Skin of body (tissue), 2 donors: Measurements from ENCODE around the gene JAG2. TPM values are rescaled to one million over a fixed set of nuclear protein-coding genes. Genes with fewer than 3 reads are reported as not detected.
"Not testable (repeated sequence)": the region's sequence is repeated elsewhere in the genome, so short reads cannot be mapped to it uniquely, and the experiment has no call there.

Experiments
- DNase-seq: peaks from one replicate; lab custom pipeline; 2025; lab: John Stamatoyannopoulos, UW
- total RNA-seq: library from RNA; depleted of rRNA; stranded (reverse); fragments of >200 nt; gene quantifications from one replicate; pipeline ENCODE4 v1.2.3, GENCODE V29; 2014

JAG2 gene
- total RNA-seq, 1 donor from 2014 or later = 27.0 TPM

DNA sequence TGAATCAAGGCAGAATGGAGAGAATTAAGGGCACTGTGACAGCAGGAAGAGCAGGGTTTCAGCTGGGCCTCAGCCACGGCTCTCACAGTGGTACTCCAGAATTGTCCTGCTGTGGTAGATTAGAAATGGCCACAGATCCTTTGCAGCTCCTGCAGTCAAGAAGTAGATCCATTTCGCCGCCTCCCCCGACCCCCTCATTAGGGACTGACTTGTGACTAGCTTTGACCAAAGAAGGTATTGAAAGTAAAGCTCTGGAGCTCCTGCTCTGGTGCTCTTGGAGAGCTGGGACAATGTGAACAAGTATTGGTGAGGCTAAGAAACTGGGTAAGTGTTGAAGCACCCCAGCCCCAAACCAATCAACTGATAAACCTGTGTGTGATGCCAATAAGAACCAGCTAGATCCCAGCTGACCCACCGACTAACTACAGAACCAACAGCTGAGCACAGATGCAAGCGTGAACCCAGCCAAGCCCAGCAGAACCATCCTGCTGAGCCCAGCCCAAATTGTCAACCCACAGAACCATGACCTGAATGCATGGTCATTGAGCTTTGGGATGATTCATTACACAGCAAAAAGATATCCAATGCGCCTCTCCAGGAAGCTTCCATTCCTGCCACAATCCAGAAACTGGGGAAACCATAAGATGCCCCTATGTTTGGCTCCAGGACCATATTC lies 50.7 kb downstream of the JAG2 start:
- DNase-seq = no peak

DNA sequence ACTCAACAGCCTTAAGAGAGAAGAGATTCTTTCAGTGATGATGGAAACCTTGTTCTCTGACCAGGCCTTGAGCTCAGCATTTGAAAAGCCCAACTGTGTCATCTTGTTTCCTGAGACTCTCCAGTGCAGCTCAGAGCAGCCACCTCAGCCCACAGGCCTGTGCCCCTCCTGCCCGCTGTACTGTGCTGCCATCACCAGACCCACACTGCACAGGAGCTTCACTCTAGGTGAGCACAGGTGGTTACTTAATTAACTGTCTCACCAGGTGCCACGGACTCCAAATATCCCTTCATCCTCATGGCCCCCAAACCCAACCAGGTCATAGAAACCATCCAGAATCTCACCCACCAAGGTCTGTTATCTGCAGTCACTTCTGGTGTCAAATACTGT lies 51.3 kb downstream of the JAG2 start:
- no peak for DNase-seq

DNA sequence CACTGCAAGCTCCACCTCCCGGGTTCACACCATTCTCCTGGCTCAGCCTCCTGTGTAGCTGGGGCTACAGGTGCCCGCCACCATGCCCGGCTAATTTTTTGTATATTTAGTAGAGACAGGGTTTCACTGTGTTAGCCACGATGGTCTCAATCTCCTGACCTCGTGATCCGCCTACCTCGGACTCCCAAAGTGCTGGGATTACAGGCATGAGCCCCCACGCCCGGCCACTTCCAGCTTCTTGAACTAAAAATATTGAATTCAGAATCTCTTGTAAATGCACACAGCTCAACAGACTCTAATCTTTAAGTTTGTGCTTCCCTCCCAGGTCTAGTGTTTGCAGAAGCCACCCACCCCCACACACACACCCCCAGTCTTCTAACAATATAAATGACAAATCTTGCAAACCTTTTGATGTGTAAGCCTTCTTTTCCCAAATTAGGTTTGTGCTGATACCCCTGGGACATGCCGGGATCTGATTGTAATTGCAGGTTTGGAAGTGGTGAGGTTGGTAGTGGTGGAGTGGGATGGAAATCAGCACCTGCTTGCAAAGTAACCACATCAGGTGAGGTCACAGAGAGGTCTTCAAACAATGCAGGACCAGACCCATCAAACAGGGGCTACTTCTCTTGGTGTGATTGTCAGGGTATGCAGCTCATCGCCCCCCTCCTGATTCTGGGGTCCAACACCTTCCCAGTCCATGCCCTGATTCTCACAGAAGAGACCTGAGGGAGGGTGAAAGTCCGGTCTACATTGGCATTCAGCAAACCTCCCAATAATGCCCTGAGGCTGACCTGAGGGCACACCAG lies 51.9 kb downstream of the JAG2 start:
- no peak for DNase-seq

DNA sequence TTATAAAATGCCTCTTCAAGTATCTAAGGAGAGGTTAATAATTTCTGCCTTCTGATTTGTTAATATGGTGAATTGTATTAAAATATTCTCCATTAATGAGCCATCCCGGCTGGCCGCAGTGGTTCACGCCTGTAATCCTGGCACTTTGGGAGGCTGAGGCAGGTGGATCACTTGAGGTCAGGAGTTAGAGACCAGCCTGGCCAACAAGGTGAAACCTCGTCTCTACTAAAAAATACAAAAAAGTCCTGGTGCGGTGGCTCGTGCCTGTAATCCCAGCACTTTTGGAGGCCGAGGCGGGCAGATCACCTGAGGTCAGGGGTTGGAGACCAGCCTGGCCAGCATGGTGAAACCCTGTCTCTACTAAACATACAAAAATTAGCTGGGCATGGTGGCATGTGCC lies 59.3 kb downstream of the JAG2 start:
- DNase-seq = not testable (repeated sequence)

DNA sequence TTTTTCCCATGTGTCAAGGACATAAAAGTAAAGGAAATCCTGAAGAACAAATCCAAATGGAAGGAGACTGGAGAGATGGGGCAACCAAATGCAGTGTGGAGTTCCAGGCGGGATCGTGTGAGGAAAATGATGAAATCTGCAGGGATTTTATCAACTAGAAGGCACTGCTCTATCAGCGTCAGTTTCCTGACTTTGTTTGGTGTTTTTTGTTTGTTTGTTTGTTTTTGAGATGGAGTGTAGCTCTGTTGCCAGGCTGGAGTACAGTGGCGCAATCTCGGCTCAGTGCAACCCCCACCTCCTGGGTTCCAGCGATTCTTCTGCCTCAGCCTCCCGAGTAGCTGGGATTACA lies 60.1 kb downstream of the JAG2 start:
- DNase-seq = no peak

DNA sequence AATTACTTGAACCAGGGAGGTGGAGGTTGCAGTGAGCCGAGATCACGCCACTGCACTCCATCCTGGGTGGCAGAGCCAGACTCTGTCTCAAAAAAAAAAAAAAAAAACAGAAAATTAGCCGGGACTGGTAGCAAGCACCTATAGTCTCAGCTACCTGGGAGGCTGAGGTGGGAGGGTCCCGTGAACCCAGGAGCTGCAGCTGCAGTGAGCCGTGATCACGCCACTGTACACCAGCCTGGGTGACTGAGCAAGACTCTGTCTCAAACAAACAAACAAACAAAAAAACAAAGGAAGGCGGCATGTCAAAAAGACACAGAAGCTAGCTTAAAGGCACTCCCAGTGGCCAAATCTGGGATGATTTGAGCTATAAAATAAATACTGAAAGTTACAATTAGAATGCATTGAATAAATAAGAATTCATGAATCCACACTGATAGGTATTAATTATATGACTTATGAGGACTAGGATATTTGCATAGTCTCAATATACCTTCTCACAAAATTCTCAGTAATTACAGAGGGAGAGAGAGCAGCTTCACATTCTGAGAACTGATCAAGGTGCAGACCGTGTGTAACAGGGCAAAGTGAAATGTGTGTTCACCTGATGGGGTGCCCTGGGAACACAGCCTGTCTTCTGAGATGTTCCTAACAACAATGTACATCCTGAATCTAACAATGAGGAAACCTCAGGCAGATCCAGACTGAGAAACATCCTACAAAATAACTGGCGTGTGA lies 60.6 kb downstream of the JAG2 start:
- DNase-seq = no peak

DNA sequence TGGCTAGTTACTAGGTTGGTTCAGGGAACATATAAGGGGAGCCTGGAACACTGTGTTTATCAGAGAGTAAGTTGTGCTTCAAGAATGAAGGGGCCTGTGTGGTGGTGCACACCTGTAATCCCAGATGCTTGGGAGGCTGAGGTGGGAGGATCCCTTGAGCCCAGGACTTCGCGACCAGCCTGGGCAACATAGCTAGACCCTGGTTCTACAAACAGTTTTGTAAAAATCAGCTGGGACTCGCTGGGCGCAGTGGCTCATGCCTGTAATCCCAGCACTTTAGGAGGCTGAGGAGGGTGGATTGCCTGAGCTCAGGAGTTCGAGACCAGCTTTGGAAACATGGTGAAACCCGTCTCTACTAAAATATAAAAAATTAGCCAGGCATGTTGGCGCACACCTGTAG lies 61.2 kb downstream of the JAG2 start:
- DNase-seq = no peak

DNA sequence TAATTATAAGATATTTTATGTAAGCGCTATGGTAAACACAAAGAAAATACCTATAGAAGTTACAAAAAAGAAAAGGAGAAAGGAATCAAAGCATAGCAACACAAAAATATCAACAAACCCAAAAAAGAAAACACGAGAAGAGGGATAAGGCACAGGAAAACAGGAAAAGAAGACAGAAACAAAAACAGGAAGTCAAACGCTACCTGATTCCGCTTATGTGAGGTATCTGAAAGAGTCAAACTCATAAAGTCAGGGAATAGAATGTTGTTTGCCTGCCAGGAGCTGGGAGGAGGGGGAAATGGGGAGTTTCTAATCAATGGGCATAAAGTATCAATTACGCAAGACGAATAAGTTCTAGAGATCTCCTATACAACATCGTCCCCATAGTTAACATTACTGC lies 63.4 kb downstream of the JAG2 start:
- no peak for DNase-seq

DNA sequence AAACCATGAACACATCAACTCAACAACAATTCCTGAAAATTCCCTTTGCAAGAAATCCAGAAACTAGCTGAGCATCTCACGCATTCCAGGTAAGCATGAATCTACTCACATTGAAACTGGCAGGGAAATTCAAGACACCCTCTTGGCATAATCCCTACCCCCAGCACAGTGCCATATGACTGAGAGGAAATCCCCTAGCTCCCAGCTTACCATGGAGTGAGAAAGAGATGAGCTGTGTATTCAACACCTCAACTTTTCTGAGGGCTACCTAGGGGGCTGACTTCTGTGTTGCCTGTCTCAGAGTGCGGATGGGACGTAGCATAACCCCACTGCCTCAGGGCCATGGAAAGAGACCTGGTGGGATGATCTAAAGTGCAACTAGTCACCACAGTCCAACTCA lies 65.7 kb downstream of the JAG2 start:
- no peak for DNase-seq

DNA sequence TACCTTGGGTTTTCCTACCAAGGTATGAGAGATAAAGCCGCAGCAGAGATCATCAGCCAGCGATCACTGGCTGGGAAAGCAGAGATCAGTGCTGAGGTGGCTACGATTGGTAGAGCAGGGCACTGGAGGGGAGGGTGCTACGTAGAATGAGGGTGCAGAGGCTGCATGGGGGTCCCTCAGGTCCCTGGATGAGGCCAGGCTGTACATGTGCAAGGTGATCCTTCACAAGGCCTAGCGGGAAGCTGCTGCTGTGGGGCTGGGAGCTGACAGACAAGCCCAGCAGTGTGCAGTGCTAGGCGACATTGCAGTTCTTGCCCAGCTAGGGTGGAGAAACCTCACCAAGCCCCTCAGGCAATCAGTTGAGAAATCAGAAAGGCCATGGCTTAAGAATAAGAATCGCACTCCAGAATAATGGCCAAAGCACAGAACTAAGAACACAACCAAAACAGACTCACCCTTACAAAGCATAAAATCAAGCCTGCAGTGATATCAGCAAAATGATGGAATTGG lies 66.2 kb downstream of the JAG2 start:
- DNase-seq = no peak

DNA sequence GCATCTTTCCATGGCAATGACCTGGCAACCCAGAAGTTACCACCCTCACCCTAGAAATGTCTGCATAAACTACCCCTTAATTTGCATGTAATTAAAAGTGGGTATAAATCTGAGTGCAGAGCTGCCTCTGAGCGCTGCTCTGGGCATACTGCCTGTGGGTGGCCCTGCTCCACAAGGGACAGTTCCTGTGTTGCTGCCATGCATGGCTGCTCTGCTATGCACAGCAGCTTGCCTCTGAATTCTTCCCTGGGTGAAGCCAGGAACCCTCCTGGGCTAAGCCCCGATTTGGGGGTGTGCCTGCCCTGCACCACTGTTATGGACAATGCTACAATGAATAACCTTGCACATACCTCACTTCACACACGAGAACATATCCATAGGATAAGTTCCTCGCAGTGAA lies 67.7 kb downstream of the JAG2 start:
- DNase-seq = no peak

DNA sequence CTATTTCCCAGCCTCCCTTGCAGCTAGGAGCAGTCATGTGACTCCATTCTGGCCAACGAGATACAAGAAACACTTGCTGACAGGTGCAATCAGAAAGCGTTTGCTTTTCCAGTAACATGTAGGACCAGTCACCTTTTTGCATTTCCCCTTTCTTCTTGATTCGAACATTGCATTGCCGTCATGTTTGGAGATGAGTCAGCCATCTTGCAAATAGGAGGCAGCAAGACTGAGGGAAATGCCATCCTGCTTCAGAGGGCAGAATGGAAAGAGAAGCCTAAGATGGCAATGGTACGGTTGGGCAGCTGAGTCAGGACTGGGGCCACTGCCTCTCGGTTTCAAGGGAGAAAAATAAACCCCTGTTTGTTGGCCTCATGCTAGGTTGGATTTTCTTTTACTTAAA lies 68.8 kb downstream of the JAG2 start:
- no peak for DNase-seq

DNA sequence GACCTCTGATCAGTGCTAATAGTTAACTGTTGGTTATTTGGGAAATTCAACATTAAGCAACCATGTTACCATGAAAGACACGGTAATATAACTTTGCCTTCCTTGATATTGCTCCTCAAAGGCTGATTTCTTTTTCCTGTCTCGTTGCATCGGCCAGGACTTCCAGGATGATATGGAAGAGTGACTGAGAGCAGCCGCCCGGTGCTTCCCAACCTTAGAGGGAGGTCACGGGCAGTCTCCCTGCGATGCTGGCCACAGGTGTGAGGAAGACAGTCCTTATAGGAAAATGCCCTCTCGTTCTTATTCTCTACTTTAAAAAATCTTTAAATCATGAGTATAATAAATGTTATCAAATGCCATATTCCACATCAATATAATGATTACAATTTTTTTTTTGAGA lies 70.3 kb downstream of the JAG2 start:
- no peak for DNase-seq

DNA sequence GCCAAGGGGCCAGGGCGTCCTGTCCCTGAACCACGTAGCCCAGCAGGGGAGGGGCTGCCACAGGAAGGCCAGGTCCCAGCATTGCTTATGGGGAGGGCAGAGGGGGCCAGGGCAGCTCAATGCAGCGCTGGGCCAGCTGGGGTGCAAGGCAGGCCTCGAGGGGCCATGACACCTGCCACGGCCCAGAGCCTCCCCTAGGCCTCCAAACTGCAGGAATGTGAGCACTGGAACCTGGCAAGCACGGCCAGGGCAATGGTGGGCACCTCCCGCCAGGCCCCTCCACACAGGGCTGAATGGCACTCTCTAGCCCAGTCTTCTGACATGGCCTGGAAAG lies 70.8 kb downstream of the JAG2 start:
- no peak for DNase-seq

DNA sequence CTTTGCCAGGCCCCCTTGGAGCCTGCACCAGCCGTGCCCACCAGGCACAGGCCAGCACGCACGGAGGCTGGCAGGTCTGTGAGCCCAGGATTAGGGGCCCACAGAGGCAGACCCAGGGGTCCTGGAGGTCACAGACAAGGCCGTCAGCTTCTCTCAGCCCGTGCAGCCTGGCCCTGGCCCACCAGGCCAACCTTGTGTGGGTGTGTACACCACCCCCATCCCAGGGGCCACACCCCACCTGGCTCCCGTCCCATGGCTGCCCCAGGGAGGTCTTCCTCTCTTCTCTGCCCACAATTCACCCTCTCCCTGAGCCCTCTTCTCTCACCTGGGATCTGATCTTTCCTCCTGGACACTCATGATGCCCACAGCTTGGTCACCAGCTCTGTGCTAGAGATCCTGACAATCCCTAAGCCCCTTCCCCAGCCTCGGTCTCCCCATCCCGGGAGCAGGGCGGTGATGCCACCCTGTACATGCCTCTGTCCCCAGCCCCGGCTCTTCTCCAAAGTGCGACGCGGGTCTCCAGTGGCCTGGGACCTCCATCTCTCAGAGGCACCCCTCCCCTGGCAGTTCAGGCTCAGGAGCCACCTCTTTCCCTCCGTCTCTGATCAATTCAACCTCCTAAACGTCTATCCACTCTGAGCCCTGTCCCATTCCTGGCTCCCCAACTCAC lies 72.2 kb downstream of the JAG2 start:
- no peak for DNase-seq

DNA sequence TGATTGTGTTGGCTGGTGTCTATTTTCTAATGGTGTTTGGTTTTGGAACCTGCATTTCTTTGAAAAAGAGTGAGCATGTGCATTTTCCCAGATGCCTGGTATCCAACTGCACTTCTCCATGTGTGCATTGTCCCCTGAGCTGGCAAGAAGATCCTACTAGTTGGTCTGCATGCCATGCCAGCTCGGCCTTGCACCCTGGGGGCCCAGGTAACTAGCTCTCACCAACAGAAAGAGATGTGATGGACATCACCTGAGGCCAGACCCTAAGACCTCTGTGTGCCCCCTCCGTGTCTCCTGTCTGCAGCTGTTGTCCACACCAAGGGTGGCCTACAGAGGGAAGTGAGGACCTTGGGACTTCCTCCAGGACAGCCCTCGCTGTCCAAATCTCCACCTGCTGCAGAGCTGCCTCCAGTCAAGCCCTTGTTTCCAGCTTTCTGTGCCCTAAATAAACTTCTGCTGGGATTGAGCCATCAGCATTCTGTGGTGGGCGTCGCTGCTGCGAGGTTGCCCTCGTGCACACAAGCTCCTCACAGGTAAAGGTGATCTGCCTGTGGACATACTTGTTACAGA lies 73.3 kb downstream of the JAG2 start:
- no peak for DNase-seq

DNA sequence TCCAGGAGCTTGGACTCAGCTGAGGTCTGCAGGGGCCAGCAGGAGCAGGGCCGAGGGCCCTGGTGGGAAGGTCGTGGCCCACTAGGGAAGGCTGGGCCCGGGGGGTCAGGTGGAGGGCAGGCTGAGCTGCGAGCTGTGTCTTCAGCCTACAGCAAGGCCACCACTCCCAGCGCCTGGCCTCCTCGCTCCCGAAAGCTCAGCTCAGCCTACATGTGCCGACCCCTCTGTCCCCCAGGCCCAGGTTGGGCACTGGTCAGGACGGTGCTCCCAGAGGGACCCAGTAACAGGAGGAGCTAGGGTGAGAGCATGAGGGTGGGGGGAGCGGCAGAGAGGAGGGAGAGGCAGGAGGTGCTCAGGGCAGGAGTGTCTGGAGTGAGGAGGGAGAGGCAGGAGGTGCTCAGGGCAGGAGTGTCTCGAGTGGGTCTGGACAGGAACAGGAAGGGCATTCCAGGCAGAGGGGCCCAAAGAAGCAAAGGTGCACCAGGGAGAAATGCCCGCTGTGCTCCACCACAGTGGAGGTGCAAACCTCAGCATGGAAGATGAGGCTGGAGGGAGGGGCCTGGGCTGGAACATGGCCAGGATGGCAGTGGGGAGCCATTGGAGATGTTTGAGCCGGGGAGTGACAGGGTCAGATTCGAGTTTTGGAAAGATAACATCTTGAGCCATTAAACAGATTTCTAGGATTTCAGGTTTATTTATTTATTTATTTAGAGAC lies 74.2 kb downstream of the JAG2 start:
- no peak for DNase-seq

DNA sequence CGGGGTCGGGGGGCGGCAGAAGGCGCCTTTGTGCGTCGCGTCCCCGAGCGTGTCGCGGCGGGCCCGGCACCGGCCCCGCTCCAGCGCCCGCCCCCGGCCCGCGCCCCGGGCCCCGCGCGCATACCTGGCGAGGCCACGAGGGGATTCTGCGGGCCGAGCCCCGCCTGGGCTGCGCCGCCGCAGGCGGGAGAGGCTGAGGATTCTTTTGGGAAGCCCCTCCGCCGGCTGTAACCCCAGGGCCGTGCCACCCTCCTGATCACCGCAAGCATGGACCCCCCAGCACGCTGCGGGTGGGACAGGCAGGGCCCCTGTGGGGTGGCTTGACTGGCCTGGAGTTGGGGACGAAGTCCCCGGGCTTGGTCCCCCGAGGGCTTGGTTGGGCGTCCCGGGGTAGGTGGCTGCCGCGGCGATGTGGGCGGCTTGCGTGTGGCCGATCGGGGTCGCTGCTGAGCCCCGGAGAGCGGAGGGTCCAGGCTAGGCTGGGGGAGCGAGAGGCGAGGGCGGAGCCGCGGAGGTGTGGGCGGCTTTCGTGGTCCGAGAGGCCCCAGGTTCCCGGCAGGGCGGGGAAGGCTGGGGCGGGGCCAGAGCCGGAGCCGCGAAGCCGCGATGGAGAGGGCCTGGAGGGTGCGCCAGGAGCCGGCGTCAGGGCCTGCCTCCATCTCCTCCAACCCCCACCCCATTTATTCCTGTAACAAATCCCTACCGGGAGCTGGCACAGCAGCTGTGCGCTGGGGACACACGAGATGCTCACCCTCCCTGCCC lies 75.0 kb downstream of the JAG2 start:
- DNase-seq = peak; percentile 43

DNA sequence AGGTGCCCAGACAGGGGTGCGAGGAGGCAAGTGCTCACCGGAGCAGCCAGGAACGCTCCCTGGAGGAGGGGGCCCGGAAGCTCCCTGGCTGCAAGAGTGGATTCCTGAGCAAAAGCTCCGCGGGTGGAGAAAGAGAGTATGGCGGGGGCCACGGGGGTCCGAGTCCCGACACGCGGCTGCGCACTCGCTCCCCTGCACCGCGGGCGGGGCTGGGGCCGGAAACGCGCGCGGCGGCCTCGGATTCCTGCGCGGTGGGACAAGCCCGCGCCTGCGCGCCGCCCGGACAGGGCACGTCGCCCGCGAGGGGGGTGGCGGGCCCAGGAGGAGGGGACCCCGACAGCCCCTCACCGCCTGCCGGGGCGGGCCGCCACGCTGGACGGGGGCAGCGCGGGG lies 75.5 kb downstream of the JAG2 start:
- peak; percentile 67 for DNase-seq
